GM13976 (cell line): ENCODE data around the gene KIFBP.
A peak's percentile ranks its signal among the peaks of the same experiment; 100 is the strongest.

Experiments
- DNase-seq: peaks from one replicate; pipeline ENCODE4 v3.0.0; 2012; ENCODE audit warnings: low spot score
- CTCF ChIP-seq: IDR thresholded peaks from 2 replicates; pipeline ENCODE4 v1.5.1; 2012; ENCODE audit warnings: borderline replicate concordance, mild to moderate bottlenecking; ENCODE audit not compliant: insufficient read depth; ENCODE audit errors: extremely low read depth, missing control alignments, control extremely low read depth
- in situ Hi-C: fragments of 300-500 bp; cut with MboI; formaldehyde crosslinking; loops from one replicate; pipeline ENCODE4 v1.12.0; 2022; ENCODE audit warnings: low sequenced_read_pairs, mixed read lengths, inconsistent platforms; ENCODE audit not compliant: unreplicated experiment

Gene KIFBP

GRCh38 chr10:69042838-69043237, 54.2 kb downstream of the KIFBP start:
- no peak for DNase-seq
- in situ Hi-C loops: no loop called here
- no peak for TF ChIP-seq CTCF

- no peak for DNase-seq
- in situ Hi-C loops: no loop called here
- TF ChIP-seq CTCF: no peak
Observed at GRCh38 chr10:69043931-69044531, 55.4 kb downstream of the KIFBP start.

GRCh38 chr10:69044546-69044945, 55.9 kb downstream of the KIFBP start:
- no peak for TF ChIP-seq CTCF
- no peak for DNase-seq
- in situ Hi-C loops: no loop called here

GRCh38 chr10:69045441-69046300, 57.1 kb downstream of the KIFBP start:
- peak; percentile 73 for DNase-seq
- in situ Hi-C loops: no loop called here
- TF ChIP-seq CTCF: no peak

- no peak for TF ChIP-seq CTCF
- in situ Hi-C loops: no loop called here
- no peak for DNase-seq
Observed at GRCh38 chr10:69047111-69047832, 58.7 kb downstream of the KIFBP start.

GRCh38 chr10:69048103-69048502, 59.5 kb downstream of the KIFBP start:
- DNase-seq: no peak
- no peak for TF ChIP-seq CTCF
- in situ Hi-C loops: no loop called here
